NCI-H526 (cell line): ENCODE results near the gene PPOX.

Experiments
- DNase-seq, 2 experiments: peaks; one replicate each; lab custom pipeline; 2025; lab: John Stamatoyannopoulos, UW

The PPOX gene

DNA sequence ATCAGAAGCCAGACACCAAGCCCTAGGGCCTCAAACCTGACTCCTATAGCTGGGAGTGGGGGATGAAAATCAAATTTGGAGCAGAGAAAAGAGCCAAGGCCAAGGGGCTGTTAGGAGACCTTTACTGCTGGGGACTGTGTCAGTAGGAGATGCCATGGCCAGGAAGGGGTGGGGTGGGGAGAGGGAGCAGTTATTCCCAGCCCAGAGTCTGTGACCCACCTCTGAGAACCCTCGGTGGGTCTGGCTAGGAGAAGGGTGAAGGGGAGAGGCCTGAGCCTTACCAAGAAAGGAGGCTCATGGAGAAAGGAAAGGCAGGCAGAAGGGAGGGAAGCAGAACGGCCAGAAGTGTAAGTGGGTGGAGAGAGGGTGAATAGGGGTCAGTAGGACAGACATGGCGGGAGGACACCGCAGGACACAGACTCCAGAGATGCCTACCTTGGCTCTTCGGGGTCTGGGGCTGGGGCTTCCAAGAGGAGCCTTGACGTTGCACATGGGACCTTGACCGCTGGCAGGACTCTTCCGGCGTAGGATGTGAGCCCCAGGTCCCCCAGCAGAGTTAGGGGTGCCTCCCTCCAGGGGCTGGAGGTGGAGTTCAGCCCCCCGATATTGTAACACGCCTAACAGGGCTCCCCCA is 31.5 kb downstream of the PPOX start:
- DNase-seq = peak in 1 of 2 experiments; percentile 55

DNA sequence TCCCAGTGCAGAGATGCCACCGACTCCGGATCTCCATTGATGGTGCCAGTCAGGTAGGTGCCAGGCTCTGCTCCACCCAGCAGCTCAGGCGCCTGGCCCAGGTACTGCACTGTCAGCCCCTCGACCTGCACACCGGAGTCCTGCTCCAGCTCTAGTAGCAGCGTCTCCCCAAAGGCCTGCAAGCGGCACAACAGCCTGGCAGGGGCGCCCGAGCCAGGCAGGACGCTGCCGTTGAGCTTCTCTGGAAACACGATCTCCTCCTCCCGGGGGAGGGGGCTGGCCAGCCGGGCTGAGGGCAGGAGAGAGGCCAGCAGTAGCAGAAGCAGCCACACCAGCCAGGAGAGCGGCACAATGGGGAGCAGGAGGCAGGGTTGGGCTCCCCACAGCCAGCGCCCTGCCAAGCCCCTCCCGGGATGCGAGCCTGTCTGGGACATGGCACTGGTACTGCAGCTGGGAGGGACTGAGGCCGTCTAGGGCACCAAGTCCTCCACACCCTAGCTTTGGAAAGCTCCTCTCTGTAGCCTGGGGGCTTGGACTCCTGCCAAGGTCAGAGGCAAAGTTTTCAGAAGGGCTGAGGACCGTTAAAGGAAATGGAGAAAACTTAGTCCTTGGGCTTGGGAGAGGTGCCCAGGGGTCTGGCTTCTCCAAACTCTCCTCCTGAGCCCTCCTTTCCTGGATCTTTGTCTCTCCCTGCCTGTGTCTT is 32.1 kb downstream of the PPOX start:
- peak; percentile 84 to 96 for DNase-seq

DNA sequence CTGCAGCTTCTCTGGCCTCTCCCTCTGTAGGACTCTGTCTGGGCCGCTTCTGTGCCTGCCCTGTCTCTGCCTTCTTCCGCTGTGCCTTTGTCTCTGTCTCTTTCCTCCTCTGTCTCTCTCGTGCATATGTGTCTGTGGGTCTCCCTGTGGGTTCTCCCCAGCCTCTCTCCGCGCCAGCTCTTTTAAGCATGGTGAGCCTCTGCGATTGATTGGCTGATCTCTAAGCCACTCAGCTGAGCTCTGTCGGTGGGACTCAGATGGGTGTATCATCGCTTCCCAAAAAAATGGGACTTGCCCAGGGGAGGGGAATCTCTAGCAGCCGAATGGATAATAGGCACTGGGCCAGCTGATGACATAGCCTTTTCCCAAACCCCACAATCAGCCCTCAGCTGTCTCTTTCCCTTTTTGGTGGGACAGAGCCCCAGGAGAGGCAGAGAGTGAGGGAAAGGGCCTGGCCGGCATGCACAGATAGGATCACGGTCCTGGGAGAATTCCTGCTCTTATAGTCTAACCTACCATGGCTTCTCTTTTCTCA is 32.7 kb downstream of the PPOX start, which contains the start of gene ADAMTS4:
TSS of gene ADAMTS4 (minus strand) at position 158 of the 535 bp plus-strand sequence. CDS start 427 bp downstream, outside the sequence.
- DNase-seq = peak; percentile 28 to 67

DNA sequence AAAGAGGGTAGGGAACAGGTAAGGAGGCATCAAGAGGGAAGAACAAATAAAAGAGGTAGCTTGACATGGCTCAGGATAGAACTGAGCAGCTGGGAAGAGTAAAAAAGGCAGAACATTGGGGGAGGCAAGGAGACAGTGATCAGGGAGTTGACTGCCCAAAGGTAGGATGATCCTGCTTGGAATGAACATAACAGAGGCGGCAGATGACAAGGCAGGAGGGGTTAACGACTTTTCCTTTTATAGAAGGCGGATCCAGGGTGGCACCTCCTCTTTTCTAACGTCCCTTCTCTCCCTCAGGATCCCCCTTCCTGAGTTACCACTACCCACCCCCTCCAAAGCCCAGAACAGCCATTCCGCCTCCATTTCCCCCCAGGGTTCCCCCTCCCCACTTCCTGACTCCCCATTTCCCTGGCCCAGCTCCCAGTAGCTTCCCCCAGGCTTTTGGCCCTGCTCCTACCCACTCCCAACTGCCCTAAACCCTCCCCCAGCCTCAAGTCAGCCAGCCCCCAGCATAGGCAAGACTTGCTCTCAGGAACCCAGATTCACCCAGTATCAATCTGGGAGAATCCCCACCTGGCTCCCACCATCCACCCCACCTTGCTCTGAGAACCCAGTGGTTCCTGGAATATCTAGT is 33.4 kb downstream of the PPOX start:
- peak; percentile 55 to 74 for DNase-seq

DNA sequence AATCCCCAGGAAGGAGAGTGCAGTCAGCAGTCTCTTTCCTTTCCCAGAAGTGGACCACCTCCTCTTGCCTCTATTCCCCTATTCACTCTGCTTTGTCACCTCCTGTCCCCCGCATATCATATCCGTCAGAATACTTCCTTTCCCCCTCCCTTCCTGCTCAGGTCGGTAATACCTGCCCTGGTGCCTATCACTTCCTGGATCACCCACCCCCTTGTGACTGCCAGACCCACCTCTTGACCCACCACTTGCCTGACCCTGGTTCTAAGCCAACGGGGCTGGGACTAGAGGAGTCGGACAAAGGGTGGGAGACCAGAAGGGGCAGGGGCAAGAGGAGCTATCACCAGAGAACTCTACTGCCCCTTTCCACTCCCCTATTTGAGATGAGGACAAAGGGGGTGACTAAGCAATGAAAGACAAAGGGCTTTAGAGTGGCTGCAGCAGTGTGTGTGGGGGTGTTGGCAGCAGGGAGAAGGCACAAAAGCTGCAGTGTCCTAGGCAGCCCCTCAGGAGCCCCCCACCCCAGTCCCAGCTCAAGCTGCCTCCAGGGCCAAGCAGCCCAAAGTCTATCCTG is 34.3 kb downstream of the PPOX start:
- no peak for DNase-seq

DNA sequence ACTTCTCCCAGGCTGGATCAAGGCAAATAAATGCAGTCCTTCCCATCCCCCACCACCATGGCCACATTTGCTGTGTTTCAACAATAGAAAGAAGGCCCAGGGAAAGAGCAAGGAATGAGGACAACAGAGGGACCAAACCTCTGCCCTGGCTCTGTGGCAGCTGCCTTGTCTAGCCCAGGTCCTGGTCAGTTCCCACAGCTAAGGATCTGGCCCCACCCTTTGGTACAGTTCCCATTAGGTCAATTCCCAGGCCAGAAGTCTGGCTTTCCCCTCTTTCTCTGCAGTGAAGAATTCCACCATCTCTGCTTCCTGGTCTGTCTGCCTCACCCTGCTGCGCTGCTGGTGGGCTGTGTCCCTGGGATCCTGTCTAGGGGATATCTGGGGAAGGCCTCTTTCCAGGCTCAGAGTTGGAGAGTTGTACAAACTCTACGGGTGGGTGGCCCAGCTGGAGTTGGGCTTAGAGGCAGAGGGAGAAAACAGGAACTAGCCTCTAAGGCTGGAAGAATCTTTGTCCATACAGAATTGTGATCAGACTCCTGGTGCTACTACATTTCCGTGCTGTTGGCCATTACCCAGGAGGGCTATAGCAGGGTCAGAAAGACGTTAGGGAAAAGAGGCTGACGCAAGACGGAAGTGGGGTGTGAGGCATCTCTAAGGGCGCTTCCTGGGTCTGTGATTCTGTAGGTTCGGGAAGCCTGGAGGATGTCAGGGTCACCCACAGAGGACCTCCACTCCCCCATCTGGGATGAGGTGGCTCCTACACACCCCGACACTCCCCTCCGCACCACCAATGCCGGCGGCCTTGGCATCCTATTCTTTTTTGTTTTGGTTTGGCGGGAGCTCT is 35.0 kb downstream of the PPOX start:
- peak in 1 of 2 experiments; percentile 49 for DNase-seq

DNA sequence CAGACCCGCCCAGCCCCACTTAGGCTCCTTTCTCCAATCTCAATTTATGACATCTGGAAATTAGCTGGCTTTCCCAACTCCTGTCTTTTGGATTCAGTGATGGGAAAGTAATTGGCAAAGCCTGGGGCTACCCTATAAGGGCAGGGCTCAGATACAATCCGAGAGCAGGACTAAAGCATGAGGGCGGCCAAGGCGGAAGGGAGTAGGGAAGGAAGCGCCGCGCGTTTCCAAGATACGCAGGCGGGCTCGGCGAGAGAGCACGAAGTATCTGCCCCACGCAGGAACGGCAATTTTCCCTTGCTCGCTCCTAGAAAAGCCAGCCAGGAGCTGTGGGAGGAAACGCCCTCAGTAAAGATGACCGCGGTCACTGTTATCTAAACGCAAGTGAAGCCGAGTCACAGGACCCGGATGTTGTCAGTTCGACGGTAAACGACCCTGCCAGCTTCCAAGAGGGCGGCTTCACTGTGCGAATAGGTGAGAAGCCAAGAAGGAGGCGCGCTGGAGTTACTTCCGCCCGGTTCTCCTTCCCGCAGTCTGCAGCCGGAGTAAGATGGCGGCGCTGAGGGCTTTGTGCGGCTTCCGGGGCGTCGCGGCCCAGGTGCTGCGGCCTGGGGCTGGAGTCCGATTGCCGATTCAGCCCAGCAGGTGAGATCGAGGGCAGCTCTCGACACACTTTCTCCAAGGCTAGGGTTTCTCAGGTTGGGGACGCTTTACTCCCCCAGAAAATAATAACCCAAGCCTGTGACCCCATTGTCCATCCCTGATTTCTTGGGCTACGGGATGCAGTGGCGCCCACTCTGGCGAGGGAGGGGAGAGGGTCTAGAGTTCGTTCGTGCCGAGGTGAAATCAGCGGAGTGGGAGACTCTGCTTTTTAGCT is 35.8 kb downstream of the PPOX start, which contains the start of gene NDUFS2:
TSS of gene NDUFS2 (plus strand) at position 532 of the 877 bp plus-strand sequence. CDS start at position 551, 19 bp downstream.
- DNase-seq = peak; percentile 100

DNA sequence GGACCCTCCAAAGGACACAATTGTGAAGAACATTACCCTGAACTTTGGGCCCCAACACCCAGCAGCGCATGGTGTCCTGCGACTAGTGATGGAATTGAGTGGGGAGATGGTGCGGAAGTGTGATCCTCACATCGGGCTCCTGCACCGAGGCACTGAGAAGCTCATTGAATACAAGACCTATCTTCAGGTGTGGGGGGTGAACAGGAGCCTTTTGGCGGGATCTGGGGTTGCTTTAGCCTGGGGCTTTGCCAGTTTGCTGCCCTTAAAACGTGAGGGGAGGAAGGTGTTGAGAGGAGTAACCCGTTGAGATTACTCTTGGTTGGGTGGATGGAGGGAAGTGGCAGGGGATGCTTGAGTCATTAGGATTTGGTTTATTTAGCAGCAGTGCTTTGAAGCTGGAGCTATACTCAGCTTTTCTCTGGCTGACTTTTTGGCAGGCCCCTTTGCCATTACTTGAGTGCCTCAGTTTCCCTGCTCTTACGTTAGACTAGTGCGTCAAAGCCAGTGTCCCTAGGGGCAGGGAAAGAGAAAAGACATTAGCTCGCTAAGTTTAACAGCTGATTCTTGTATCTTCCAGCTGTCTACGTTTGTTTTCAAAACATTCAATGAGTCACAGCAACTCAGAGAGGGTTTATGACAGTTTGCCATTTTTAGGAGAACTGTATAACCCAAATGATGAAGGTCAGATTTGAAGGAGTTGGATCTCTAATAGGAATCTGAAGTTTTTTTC is 40.4 kb downstream of the PPOX start:
- no peak for DNase-seq

DNA sequence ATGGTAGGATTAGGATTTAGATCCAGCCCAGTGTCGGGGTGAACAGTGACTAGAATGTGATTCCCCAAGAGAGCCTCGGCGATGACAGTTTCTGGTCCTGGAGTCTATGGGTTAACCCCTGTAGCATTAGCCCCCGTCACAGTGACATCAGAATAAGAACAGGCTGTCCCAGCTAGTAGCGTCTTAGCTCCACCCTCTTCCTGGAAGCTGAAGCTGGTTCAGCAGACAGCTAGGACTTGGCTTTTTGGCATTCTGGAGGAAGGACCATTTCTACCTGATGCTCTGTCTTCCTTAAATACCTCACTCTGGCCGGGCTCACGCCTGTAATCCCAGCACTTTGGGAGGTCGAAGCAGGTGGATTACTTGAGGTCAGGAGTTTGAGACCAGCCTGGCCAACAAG is 40.9 kb downstream of the PPOX start:
- DNase-seq = no peak

DNA sequence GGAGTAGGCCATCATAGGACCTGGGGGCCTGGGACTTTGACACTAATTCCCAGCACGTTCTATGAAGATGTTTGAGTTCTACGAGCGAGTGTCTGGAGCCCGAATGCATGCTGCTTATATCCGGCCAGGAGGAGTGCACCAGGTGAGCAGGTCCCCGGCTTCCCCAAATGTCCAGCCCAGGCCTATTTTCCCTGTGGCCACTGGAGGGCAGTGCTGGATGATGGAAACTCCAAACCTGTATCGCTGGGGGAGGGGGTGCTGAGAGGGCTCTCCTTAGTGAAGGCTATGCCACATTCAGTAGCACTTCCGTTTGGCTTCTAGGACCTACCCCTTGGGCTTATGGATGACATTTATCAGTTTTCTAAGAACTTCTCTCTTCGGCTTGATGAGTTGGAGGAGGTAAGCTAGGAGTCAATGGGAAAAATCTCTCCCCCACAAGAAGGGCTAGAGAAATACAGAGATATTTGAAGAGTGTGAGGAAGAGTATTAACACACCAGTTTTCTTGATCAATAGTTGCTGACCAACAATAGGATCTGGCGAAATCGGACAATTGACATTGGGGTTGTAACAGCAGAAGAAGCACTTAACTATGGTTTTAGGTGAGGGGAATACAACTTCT is 43.7 kb downstream of the PPOX start:
- DNase-seq = peak; percentile 86 to 97

DNA sequence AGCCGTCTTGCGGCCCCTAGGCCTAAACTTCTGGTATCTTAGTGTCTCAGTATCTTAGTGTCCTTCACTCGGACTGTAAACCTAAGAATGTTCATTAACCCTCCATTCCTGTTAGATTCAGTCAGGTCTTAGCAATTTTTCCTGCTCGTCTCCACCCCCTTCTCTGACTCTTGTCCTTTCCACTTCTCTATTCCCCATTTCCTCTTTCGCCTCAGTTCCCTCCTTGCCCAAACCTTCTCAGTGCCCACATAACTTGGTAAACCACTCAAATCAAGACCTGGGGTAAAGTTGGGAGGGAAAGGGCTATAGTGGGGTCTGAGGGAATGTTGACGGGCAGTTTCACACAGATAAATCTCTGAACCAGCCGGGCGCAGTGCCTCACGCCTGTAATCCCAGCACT is 48.1 kb downstream of the PPOX start:
- DNase-seq = no peak

DNA sequence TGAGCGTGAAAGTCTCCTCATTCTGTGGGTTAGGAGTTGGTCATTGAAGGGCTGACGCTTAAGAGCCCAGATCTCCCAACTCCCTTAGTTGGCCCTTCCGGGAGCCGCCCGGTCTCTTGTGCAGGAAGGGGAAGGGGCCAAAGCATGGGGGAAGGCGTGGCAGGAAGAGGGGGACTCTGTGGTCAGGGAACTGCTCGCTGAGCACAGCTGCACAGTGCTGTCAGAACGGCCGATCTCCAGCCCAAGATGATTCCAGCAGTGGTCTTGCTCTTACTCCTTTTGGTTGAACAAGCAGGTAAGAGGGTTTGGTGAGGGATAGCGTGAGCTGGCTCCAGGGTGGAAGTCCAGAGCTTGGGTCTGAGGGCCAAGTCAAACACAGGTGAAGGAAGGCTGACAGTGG is 48.9 kb downstream of the PPOX start, which contains the start of gene FCER1G:
TSS of gene FCER1G (plus strand) at position 220 of the 400 bp plus-strand sequence. CDS start at position 247, 27 bp downstream.
- DNase-seq = no peak

DNA sequence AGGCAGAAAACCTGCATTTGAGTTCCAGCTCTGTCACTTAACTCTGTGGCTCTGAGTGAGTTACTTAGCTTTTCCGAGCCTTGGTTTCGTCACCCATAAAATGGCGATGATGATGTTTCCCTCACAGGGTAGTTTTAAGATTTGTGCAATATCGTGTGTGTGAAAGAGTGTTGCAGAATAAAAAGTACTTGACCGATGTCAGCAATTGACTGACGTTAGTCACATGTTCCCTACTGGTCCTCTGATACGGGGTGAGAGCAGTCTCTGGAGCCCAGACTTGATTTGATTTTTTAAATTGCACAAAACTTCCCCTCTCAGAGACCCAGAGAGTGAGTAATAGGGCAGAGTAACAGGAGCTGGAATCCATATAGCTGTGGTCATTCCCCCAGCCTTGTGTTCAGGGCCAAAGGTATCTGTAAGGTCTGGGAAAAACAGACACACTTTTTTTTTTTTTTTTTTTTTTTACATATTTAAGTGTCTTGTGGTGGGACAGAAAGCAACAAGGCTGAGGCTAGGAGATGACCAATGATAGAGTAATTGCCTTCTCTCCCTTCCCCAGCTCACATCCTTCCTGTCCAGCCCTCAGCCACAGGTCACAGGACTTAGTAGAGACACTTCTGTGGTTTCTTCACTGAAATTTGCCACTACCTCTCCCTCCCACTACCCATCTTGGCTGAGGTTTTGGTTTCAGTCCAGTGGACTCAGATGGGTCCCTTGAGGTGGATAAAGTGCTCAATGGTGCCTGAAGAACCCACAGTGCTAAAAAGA is 50.9 kb downstream of the PPOX start:
- no peak for DNase-seq

DNA sequence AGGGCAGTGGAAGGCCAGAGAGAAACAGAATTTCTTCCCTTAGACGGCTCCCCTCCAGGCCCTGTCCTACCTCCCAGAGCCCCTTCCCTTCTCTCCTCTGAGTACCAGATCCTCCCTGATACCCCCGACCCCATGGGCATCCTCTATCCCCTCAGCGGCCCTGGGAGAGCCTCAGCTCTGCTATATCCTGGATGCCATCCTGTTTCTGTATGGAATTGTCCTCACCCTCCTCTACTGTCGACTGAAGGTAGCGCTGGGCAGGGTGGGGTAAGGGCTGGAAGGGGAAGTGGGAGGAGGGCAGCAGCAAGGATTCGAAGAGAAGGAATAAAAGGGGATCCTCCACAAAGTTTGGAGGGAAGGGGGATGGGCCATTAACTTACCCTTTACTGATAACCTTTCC is 51.6 kb downstream of the PPOX start:
- DNase-seq = no peak

DNA sequence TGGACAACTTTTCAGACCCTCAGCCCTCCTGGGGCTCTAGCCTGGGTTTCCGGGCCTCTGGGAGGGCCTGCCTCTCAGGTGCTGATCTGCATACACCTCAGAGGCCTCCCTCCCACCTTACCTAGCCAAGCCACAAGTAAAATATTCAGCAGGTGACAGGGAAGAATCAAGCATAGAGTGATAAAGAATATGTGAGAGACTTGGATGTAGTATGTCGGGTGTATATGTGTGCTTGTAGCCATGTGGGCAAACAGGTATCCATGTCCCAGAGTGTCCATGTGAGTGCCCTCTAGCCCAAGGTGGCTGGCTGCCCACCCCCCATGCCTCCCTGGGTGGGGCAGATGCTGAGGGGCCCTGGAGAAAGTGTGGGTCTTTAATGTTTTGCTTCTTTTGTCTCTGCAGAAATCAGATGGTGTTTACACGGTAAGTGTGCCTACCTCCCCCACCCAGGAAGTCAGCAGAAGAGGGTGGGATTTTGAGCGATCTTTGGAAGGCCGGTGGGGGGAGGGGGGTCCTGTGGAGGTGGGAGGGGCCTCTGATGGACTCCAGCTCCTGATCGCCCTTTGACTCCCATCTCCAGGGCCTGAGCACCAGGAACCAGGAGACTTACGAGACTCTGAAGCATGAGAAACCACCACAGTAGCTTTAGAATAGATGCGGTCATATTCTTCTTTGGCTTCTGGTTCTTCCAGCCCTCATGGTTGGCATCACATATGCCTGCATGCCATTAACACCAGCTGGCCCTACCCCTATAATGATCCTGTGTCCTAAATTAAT is 52.3 kb downstream of the PPOX start:
- DNase-seq = no peak

DNA sequence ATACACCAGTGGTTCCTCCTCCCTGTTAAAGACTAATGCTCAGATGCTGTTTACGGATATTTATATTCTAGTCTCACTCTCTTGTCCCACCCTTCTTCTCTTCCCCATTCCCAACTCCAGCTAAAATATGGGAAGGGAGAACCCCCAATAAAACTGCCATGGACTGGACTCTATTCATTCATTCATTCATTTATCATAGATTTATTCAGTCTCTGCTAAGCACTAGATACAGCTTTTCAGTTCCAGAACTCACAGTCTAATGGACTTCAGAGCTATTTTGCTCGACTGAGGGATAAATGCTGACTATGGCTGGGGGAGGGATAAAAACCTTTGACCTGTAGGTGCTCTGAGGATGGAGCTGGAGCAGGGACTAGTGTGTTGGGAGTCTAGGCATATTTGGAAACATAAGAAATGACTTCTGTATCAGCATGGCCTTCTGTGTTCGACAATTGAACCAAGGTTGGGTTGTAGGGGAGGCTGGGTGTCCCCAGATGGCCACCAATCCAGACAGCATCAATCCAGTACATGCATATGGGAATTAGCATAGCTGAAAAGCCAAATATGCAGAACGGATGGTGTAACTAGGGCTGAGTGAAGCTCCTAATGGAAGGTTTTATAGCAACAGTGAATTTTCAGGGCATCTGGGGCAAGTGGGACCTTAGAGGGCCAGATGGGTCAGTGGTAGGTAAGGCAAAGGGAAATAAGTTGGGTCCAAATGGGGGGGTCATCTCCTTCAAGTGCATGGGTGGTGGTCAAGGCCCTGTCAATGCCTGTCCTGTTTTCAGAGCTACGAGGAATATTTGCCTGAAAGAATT is 53.1 kb downstream of the PPOX start:
- no peak for DNase-seq

DNA sequence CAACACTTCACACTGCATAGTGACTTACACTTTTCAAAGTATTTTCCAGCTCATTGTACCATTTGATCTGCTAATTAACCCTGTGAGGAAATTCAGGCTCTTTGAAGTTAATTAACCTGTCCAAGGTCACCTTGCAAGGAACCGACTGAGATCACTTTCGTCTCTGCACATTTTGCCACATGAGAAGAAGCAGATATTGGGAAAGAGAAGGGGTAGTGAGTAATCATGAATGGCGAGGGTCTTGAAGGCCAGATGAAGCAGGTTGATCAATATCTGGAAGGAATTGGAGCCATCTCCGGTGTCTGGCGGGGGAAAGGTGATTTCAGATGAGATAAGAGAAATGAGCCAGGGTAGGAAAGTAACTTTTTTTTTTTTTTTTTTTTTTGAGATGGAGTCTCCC is 53.8 kb downstream of the PPOX start:
- no peak for DNase-seq
